A549 (cell line): ENCODE results near the gene IL18BP. TPM values are rescaled to one million over a fixed set of nuclear protein-coding genes. Genes with fewer than 3 reads are reported as not detected.

ENCODE experiments used
- ATAC-seq, 2 experiments: fragments of 200-7000 bp in 1 of 2; fragments of >200 bp in 1 of 2; cut with Nextera tagmentation in 1 of 2; cut with Tn5 transposase in 1 of 2; 3 replicates each; pipeline versions ENCODE4 v1.8.0 to v1.9.1; 2018 to 2020; ENCODE audit warnings: mild to moderate bottlenecking in 1 of 2, moderate library complexity in 1 of 2
- CTCF ChIA-PET: fragments of 300-600 bp; sonication (Branson Sonifier 250); formaldehyde crosslinking; extraction: SDS; loops from one replicate; lab custom pipeline; 2021; ENCODE audit warnings: antibody characterized with exemption, inconsistent platforms; lab: Yijun Ruan, JAX
- POLR2A ChIA-PET: fragments of 350-600 bp; formaldehyde crosslinking; extraction: SDS; loops from one replicate; lab custom pipeline; 2021; ENCODE audit warnings: antibody characterized with exemption, inconsistent platforms; lab: Yijun Ruan, JAX
- DNase-seq, 2 experiments: peaks; one replicate each; pipeline versions ENCODE4 v3.0.0 to v3.0.0-alpha.2; 2011 to 2016; ENCODE audit warnings: low read depth in 1 of 2, low spot score in 1 of 2
- FAIRE-seq: peaks from 2 replicates; lab custom pipeline; 2011; peaks lifted over from hg19 to GRCh38; lab: Jason Lieb, UNC
- H3K27ac ChIP-seq, 2 experiments: fragments of >200 bp; sonication (Bioruptor Twin); formaldehyde crosslinking; 3 replicates each; pipeline ENCODE4 v1.5.1; 2016 to 2017
- H3K4me1 ChIP-seq: fragments of >200 bp; sonication (Bioruptor Twin); formaldehyde crosslinking; 3 replicates; pipeline ENCODE4 v1.6.1; 2016
- H3K4me2 ChIP-seq: fragments of >200 bp; sonication (Bioruptor Twin); formaldehyde crosslinking; 3 replicates; pipeline ENCODE4 v1.6.1; 2016
- H3K4me3 ChIP-seq: fragments of >200 bp; sonication (Bioruptor Twin); formaldehyde crosslinking; 3 replicates; pipeline ENCODE4 v1.5.1; 2016
- H3K9me3 ChIP-seq: fragments of >200 bp; sonication (Bioruptor Twin); formaldehyde crosslinking; 3 replicates; pipeline ENCODE4 v1.6.1; 2016
- BHLHE40 ChIP-seq: IDR thresholded peaks from 2 replicates; pipeline ENCODE4 v1.6.1; 2012; ENCODE audit warnings: low read depth, low read length, inconsistent platforms
- CBX8 ChIP-seq: fragments of 200-600 bp; sonication (generic); IDR thresholded peaks from 2 replicates; pipeline ENCODE4 v1.6.1; 2016
- CEBPB ChIP-seq, 2 experiments: fragments of >200 bp in 1 of 2; sonication (Bioruptor Twin) in 1 of 2; formaldehyde crosslinking in 1 of 2; IDR thresholded peaks; 2 replicates each; pipeline ENCODE4 v1.6.1; 2012 to 2016
- CHD4 ChIP-seq: fragments of 200-600 bp; sonication (generic); IDR thresholded peaks from 2 replicates; pipeline ENCODE4 v1.6.1; 2016; ENCODE audit warnings: antibody characterized with exemption, mild to moderate bottlenecking, borderline replicate concordance
- EHMT2 ChIP-seq: fragments of 200-600 bp; sonication (generic); IDR thresholded peaks from 2 replicates; pipeline ENCODE4 v1.6.1; 2016; ENCODE audit warnings: antibody characterized with exemption, low read depth, mild to moderate bottlenecking, moderate library complexity
- ESRRA ChIP-seq: fragments of 150-350 bp; IDR thresholded peaks from 2 replicates; pipeline ENCODE4 v1.6.1; 2014; ENCODE audit warnings: mild to moderate bottlenecking, low read length, borderline replicate concordance
- HOXB5 ChIP-seq: fragments of 250-450 bp; sonication (Bioruptor Pico); IDR thresholded peaks from 2 replicates; pipeline ENCODE4 v1.5.0; 2020; ENCODE audit warnings: mild to moderate bottlenecking, moderate library complexity
- JUN ChIP-seq, 2 experiments: fragments of >200 bp; sonication (Bioruptor Twin); formaldehyde crosslinking; IDR thresholded peaks; 2 replicates in 1 of 2; 3 replicates in 1 of 2; pipeline ENCODE4 v1.6.1; 2016 to 2017
- KDM5A ChIP-seq: fragments of 200-600 bp; sonication (generic); IDR thresholded peaks from 2 replicates; pipeline ENCODE4 v1.6.1; 2016; ENCODE audit warnings: antibody characterized with exemption, mild to moderate bottlenecking
- NR3C1 ChIP-seq: fragments of >200 bp; sonication (Bioruptor Twin); formaldehyde crosslinking; IDR thresholded peaks from 3 replicates; pipeline ENCODE4 v1.6.1; 2017
- POLR2AphosphoS2 ChIP-seq: conservative IDR thresholded peaks from 2 replicates; pipeline ENCODE4 v1.6.1; 2012; ENCODE audit warnings: low read length, improper control_type of control experiment, inconsistent platforms
- RCOR1 ChIP-seq: fragments of 150-350 bp; IDR thresholded peaks from 2 replicates; pipeline ENCODE4 v1.6.1; 2014; ENCODE audit warnings: antibody characterized with exemption, low read length, low read depth
- RNF2 ChIP-seq: fragments of 200-600 bp; sonication (generic); IDR thresholded peaks from 2 replicates; pipeline ENCODE4 v1.6.1; 2016; ENCODE audit warnings: low read depth, mild to moderate bottlenecking, antibody characterized with exemption, moderate library complexity, borderline replicate concordance
- ZC3H11A ChIP-seq: fragments of 450-650 bp; IDR thresholded peaks from 2 replicates; pipeline ENCODE4 v1.6.1; 2014; ENCODE audit warnings: antibody characterized with exemption, mild to moderate bottlenecking
- WGBS: methylation state at CpG from one replicate; pipeline ENCODE4 v1.1.6; 2017; ENCODE audit errors: missing lambda C conversion rate; 5-methylcytosine and 5-hydroxymethylcytosine counted together
- polyA plus RNA-seq, 4 experiments: library from polyadenylated mRNA; depleted of rRNA in 3 of 4; stranded (reverse); fragments of >200 nt; fragmentation: RNase III in 1 of 4; extraction: RNeasy Plus Mini Kit Qiagen cat#74134 plus additional on column Dnase treatment in 1 of 4; gene quantifications; 2 replicates in 3 of 4; 3 replicates in 1 of 4; pipeline ENCODE4 v1.2.3, GENCODE V29; 2011 to 2017
- TF ChIP-seq, protein P1 (sequence below): fragments of >200 bp; sonication (Bioruptor Twin); formaldehyde crosslinking; IDR thresholded peaks from 3 replicates; pipeline ENCODE4 v1.5.1; 2016
- TF ChIP-seq, protein P2 (sequence below): fragments of >200 bp; sonication (Bioruptor Twin); formaldehyde crosslinking; IDR thresholded peaks from 2 replicates; pipeline ENCODE4 v1.6.1; 2016
- TF ChIP-seq, protein P3 (sequence below): fragments of 250-450 bp; sonication (Bioruptor Pico); IDR thresholded peaks from 2 replicates; pipeline ENCODE4 v1.5.0; 2021; ENCODE audit warnings: mild to moderate bottlenecking, moderate library complexity, borderline replicate concordance

Gene IL18BP
- polyA plus RNA-seq, 2 of the 4 experiments (the other 2 are of a cell fraction): 6.0 to 7.6 TPM

DNA sequence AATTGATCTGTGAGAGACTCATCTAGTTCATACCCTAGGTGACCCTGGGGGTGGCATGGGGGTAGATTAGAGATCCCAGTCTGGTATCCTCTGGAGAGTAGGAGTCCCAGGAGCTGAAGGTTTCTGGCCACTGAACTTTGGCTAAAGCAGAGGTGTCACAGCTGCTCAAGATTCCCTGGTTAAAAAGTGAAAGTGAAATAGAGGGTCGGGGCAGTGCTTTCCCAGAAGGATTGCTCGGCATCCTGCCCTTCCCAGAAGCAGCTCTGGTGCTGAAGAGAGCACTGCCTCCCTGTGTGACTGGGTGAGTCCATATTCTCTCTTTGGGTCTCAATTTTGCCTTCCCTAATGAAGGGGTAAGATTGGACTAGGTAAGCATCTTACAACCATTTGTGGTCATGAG, 653 bp downstream of the IL18BP start:
- Histone ChIP-seq H3K4me2 (no peak overlapping the region), H3K9me3 (no peaks in the 10 kb centered on the region), H3K4me3 (no peak overlapping the region), H3K27ac (peak overlapping the region in 1 of 2 experiments; percentile 52; a peak in 2 of 6 replicates), H3K4me1 (0 out of 3 replicates have a peak, but pooled peaks cover 11% of the 10 kb centered on the region)
- FAIRE-seq (no peak), ATAC-seq (no peak), DNase-seq (no peak)
- WGBS: 60% methylated on average over 2 of the region's 2 CpGs
- ChIA-PET POLR2A (no interaction called here), CTCF (interaction anchor here (0.6 to 6.7 kb wide), 9 partner anchors 9 to 415 kb away, joined by 3 to 37 read pairs (median 3); no protein-coding TSS in a partner anchor)
- no peak for TF ChIP-seq BHLHE40
- TF ChIP-seq EHMT2: no peak
- TF ChIP-seq HOXB5: no peak
- no peak for TF ChIP-seq ZC3H11A
- no peak for TF ChIP-seq CHD4
- no peak for TF ChIP-seq NR3C1
- TF ChIP-seq CBX8: no peak

DNA sequence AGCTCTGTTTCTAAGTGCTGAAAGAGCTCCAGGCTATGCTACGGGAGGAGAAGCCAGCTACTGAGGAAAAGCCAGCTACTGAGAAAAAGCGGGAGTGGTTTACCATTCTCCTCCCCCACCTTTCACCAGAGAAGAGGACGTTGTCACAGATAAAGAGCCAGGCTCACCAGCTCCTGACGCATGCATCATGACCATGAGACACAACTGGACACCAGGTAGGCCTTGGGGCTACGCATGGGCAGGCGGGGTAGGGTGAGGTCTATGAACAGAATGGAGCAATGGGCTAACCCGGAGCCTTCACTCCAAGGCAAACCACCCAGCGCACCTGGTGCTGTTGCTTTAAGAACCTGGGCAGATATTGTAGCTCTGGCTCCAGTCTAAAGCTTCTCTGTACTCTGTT, 1.1 kb downstream of the IL18BP start:
- TF ChIP-seq, protein P1, sequence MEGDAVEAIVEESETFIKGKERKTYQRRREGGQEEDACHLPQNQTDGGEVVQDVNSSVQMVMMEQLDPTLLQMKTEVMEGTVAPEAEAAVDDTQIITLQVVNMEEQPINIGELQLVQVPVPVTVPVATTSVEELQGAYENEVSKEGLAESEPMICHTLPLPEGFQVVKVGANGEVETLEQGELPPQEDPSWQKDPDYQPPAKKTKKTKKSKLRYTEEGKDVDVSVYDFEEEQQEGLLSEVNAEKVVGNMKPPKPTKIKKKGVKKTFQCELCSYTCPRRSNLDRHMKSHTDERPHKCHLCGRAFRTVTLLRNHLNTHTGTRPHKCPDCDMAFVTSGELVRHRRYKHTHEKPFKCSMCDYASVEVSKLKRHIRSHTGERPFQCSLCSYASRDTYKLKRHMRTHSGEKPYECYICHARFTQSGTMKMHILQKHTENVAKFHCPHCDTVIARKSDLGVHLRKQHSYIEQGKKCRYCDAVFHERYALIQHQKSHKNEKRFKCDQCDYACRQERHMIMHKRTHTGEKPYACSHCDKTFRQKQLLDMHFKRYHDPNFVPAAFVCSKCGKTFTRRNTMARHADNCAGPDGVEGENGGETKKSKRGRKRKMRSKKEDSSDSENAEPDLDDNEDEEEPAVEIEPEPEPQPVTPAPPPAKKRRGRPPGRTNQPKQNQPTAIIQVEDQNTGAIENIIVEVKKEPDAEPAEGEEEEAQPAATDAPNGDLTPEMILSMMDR: no peak
- TF ChIP-seq POLR2AphosphoS2: no peak
- no peak for TF ChIP-seq RCOR1
- TF ChIP-seq CBX8: no peak
- no peak for TF ChIP-seq KDM5A
- no peak for TF ChIP-seq ESRRA
- TF ChIP-seq EHMT2: no peak
- TF ChIP-seq CEBPB (IDR thresholded peaks at IDR 0.05): no peak
- TF ChIP-seq, protein P2, sequence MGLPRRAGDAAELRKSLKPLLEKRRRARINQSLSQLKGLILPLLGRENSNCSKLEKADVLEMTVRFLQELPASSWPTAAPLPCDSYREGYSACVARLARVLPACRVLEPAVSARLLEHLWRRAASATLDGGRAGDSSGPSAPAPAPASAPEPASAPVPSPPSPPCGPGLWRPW: no peak
- no peak for TF ChIP-seq RNF2
- no peak for TF ChIP-seq BHLHE40
- TF ChIP-seq NR3C1: no peak
- H3K4me2 ChIP-seq: no peak overlapping the region
- no peak for ATAC-seq
- WGBS: 86% methylated on average over 8 of the region's 8 CpGs
- ChIA-PET CTCF (interaction anchor here (0.6 to 6.7 kb wide), 9 partner anchors 10 to 414 kb away, joined by 3 to 37 read pairs (median 3); no protein-coding TSS in a partner anchor), POLR2A (interaction anchor here (0.6 kb wide), 1 partner anchor 32 kb away, joined by 7 read pairs; no protein-coding TSS in a partner anchor)
- peak overlapping the region in 1 of 2 experiments; percentile 52; a peak in 1 of 6 replicates for H3K27ac ChIP-seq
- no peak for FAIRE-seq
- DNase-seq: no peak
- no peak overlapping the region for H3K4me3 ChIP-seq
- 0 out of 3 replicates have a peak, but pooled peaks cover 11% of the 10 kb centered on the region for H3K4me1 ChIP-seq
- H3K9me3 ChIP-seq: no peaks in the 10 kb centered on the region

DNA sequence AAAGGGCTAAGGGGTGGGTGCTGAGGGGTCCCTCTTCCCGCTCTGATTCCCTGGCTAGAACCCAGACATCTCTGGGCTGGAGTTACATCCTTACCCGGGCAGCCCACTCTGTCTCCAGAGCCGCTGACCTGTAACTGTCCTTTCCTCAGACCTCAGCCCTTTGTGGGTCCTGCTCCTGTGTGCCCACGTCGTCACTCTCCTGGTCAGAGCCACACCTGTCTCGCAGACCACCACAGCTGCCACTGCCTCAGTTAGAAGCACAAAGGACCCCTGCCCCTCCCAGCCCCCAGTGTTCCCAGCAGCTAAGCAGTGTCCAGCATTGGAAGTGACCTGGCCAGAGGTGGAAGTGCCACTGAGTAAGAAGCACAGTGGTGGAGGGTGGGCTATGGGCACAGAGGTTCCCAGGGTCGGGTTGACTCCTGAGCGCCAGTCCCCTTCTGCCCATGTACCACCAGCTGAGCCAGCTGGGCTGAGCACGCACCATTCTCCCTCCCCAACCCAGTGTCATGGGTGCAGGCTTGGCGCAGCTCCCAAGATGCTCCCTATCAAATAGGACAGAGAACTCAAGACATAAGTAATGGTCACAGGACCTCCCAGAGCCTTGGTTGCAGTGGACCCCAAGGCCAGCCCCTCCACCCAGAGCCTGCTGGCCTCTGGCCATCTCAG, 1.6 kb downstream of the IL18BP start:
- ChIA-PET CTCF (interaction anchor here (0.6 to 6.7 kb wide), 8 partner anchors 10 to 414 kb away, joined by 3 to 37 read pairs (median 3); no protein-coding TSS in a partner anchor), POLR2A (interaction anchor here (0.6 kb wide), 1 partner anchor 31 kb away, joined by 7 read pairs; no protein-coding TSS in a partner anchor)
- DNase-seq: no peak
- no peak overlapping the region for H3K4me3 ChIP-seq
- 90% methylated on average over 8 of the region's 10 CpGs for WGBS
- no peak overlapping the region for H3K27ac ChIP-seq
- ATAC-seq: no peak
- no peak for FAIRE-seq
- H3K4me2 ChIP-seq: no peak overlapping the region
- no peaks in the 10 kb centered on the region for H3K9me3 ChIP-seq
- 0 out of 3 replicates have a peak, but pooled peaks cover 11% of the 10 kb centered on the region for H3K4me1 ChIP-seq
- TF ChIP-seq JUN (IDR thresholded peaks at IDR 0.05): 0 out of 5 replicates have a peak, but pooled peaks of 1 of the 2 experiments have one; percentile 6
- TF ChIP-seq, protein P3, sequence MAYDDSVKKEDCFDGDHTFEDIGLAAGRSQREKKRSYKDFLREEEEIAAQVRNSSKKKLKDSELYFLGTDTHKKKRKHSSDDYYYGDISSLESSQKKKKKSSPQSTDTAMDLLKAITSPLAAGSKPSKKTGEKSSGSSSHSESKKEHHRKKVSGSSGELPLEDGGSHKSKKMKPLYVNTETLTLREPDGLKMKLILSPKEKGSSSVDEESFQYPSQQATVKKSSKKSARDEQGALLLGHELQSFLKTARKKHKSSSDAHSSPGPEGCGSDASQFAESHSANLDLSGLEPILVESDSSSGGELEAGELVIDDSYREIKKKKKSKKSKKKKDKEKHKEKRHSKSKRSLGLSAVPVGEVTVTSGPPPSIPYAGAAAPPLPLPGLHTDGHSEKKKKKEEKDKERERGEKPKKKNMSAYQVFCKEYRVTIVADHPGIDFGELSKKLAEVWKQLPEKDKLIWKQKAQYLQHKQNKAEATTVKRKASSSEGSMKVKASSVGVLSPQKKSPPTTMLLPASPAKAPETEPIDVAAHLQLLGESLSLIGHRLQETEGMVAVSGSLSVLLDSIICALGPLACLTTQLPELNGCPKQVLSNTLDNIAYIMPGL (CRISPR knock-in tag): no peak
- TF ChIP-seq, all 56 proteins: peak for 1
